Ishikawa (cell line): ENCODE measurements around the gene CHP1.

Source experiments
- CEBPB ChIP-seq: IDR thresholded peaks from 2 replicates; pipeline ENCODE4 v1.6.1; 2012
- EP300 ChIP-seq: IDR thresholded peaks from 2 replicates; pipeline ENCODE4 v1.6.1; 2012; ENCODE audit warnings: borderline replicate concordance
- FOXM1 ChIP-seq: IDR thresholded peaks from 2 replicates; pipeline ENCODE4 v1.6.1; 2012; ENCODE audit warnings: low read depth, borderline replicate concordance
- MAX ChIP-seq: IDR thresholded peaks from 2 replicates; pipeline ENCODE4 v1.6.1; 2012
- RAD21 ChIP-seq: IDR thresholded peaks from 2 replicates; pipeline ENCODE4 v1.6.1; 2012; ENCODE audit warnings: low read depth
- TAF1 ChIP-seq: IDR thresholded peaks from 2 replicates; pipeline ENCODE4 v1.6.1; 2012; ENCODE audit warnings: low read depth, mild to moderate bottlenecking
- USF1 ChIP-seq: IDR thresholded peaks from 2 replicates; pipeline ENCODE4 v1.6.1; 2012

GRCh38 chr15:41203395-41203794, 27.7 kb upstream of the CHP1 start:
- TF ChIP-seq RAD21 (no peak), TAF1 (no peak), EP300 (no peak), CEBPB (no peak), USF1 (no peak), MAX (no peak), FOXM1 (no peak)
